ENCODE data around the gene ZNF580.

DNA sequence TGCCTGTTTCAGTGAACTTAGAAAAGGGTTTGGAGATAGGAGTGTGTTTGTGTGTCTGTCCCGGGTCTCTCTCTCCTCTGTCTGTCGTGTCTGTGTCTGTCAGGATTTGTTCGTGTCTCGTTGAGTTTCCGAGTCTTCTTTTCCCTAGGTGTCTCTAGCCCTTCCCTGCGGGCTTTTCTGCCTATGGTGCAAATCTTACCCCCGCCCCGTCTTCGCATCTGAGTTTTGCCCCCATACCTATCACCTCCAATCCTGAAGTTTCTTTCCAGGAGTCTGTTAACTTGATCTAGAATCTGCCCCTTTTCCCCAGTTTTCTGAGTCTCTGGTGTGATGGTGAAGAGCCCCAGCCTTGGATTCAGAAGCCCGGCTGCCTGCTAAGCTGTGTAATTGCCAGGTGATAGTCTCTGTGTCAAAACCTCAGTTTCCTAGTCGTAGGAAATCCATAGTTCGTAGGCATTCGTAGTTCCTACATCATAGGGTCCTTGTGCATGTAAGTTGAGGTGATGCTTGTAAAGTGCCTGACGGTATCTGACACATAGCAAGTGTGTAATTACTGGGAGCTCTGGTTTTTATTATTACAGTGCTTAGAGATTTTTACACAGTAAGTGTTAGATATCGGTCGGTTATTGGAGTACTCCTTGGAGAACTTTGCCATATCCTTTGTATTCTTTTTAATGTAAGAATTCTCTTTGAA is 35.0 kb downstream of the ZNF580 start:
- TF ChIP-seq FOXM1 (IDR thresholded peaks at IDR 0.05; ENCODE audit: borderline replicate concordance, low read depth) (no peak), TEAD4 (IDR thresholded peaks at IDR 0.05) (no peak), ZBTB7A (IDR thresholded peaks at IDR 0.05; ENCODE audit: low read depth) (no peak), MAX (IDR thresholded peaks at IDR 0.05) (no peak), NFIC (IDR thresholded peaks at IDR 0.05) (no peak)
- TF ChIP-seq, protein P1, sequence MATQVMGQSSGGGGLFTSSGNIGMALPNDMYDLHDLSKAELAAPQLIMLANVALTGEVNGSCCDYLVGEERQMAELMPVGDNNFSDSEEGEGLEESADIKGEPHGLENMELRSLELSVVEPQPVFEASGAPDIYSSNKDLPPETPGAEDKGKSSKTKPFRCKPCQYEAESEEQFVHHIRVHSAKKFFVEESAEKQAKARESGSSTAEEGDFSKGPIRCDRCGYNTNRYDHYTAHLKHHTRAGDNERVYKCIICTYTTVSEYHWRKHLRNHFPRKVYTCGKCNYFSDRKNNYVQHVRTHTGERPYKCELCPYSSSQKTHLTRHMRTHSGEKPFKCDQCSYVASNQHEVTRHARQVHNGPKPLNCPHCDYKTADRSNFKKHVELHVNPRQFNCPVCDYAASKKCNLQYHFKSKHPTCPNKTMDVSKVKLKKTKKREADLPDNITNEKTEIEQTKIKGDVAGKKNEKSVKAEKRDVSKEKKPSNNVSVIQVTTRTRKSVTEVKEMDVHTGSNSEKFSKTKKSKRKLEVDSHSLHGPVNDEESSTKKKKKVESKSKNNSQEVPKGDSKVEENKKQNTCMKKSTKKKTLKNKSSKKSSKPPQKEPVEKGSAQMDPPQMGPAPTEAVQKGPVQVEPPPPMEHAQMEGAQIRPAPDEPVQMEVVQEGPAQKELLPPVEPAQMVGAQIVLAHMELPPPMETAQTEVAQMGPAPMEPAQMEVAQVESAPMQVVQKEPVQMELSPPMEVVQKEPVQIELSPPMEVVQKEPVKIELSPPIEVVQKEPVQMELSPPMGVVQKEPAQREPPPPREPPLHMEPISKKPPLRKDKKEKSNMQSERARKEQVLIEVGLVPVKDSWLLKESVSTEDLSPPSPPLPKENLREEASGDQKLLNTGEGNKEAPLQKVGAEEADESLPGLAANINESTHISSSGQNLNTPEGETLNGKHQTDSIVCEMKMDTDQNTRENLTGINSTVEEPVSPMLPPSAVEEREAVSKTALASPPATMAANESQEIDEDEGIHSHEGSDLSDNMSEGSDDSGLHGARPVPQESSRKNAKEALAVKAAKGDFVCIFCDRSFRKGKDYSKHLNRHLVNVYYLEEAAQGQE (IDR thresholded peaks at IDR 0.05; ENCODE audit: low read depth), result no peak

All from Ishikawa (cell line).